Upper lobe of left lung (tissue), 4 donors: ENCODE data around the gene GFAP.

Experiments
- EP300 ChIP-seq, 4 donors: sonication (generic); formaldehyde crosslinking; IDR thresholded peaks; one replicate each; pipeline ENCODE4 v1.5.1; 2017; ENCODE audit warnings: antibody characterized with exemption in 4 of 4, control low read depth in 2 of 4
- POLR2A ChIP-seq, 4 donors: fragments of 450-650 bp; IDR thresholded peaks; one replicate each; pipeline ENCODE4 v1.5.1; 2016 to 2017; ENCODE audit warnings: antibody characterized with exemption in 4 of 4, mild to moderate bottlenecking in 2 of 4

DNA sequence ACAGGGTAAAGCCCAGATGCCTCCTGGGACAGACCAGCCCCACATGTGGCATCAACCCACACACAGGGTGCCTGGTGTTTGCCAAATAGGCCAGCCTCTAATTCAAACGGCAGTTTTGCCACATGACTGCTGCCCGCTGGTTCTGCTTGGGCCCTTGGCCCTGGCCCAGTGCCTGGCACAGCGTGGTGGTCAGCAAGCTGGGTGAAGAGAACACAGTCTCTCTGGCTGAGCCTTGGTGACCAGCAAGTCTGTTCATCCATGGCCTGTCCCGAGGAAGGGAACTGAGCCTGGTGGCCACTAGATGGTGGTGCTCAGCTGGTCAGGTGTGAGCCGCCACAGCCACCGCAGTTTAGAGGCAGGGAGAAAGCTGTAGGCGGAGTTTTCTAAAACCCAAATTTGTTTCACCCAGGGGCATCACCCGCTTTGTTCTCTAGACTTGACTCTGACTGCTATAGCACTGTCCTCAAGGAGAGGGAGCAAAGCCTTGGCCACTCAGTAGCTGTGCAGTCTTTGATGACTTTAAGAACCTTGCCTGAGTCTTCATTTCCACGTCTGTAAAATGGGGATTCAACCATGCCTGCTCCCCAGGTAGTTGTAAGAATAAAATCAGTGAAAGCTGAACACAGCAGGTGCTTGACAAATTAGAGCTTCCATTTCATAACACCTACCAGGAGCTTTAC, 4.7 kb upstream of the GFAP start:
- TF ChIP-seq POLR2A (IDR thresholded peaks at IDR 0.05) (no peak), EP300 (IDR thresholded peaks at IDR 0.05) (no peak)
